NB4 (cell line): Measurements from ENCODE around the gene ZNF611.

Experiments used
- MYC ChIP-seq: IDR thresholded peaks from 2 replicates; pipeline ENCODE4 v1.6.1; 2011; ENCODE audit warnings: low read depth, low read length
- POLR2A ChIP-seq: IDR thresholded peaks from 2 replicates; pipeline ENCODE4 v1.6.1; 2011; ENCODE audit warnings: mild to moderate bottlenecking; ENCODE audit not compliant: insufficient read length; ENCODE audit errors: extremely low read depth
- TF ChIP-seq, protein P1 (sequence below): IDR thresholded peaks from one replicate; pipeline ENCODE4 v1.5.1; 2012; ENCODE audit warnings: low read depth, low read length

- TF ChIP-seq, protein P1, sequence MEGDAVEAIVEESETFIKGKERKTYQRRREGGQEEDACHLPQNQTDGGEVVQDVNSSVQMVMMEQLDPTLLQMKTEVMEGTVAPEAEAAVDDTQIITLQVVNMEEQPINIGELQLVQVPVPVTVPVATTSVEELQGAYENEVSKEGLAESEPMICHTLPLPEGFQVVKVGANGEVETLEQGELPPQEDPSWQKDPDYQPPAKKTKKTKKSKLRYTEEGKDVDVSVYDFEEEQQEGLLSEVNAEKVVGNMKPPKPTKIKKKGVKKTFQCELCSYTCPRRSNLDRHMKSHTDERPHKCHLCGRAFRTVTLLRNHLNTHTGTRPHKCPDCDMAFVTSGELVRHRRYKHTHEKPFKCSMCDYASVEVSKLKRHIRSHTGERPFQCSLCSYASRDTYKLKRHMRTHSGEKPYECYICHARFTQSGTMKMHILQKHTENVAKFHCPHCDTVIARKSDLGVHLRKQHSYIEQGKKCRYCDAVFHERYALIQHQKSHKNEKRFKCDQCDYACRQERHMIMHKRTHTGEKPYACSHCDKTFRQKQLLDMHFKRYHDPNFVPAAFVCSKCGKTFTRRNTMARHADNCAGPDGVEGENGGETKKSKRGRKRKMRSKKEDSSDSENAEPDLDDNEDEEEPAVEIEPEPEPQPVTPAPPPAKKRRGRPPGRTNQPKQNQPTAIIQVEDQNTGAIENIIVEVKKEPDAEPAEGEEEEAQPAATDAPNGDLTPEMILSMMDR: no peak
- TF ChIP-seq POLR2A: no peak
- no peak for TF ChIP-seq MYC
Observed at GRCh38 chr19:52778811-52779210, 44.0 kb upstream of the ZNF611 start.
